GM19438 (cell line): Measurements from ENCODE around the gene WRNIP1.
"Not testable (repeated sequence)": the region's sequence is repeated elsewhere in the genome, so short reads cannot be mapped to it uniquely, and the experiment has no call there.

Source experiments
- ATAC-seq: cut with Tn5 transposase; IDR thresholded peaks from one replicate; pipeline ENCODE4 v1.9.1; 2021; ENCODE audit warnings: low read depth; ENCODE audit not compliant: unreplicated experiment

Gene WRNIP1

GRCh38 chr6:2760882-2761842, 4.0 kb upstream of the WRNIP1 start:
- ATAC-seq, result no peak

- ATAC-seq, result not testable (repeated sequence)
These were observed 2.3 kb upstream of the WRNIP1 start for GRCh38 chr6:2762868-2763267.

- ATAC-seq, result no peak
These were observed 1.8 kb upstream of the WRNIP1 start for GRCh38 chr6:2763345-2763841.

- no peak for ATAC-seq
These were observed 1.2 kb upstream of the WRNIP1 start for GRCh38 chr6:2763876-2764540.

- ATAC-seq, result peak; percentile 58
These were observed 505 bp upstream of the WRNIP1 start for GRCh38 chr6:2764610-2765165.

- peak; percentile 20 for ATAC-seq
These were observed 938 bp downstream of the WRNIP1 start for GRCh38 chr6:2765896-2766766.

- ATAC-seq, result no peak
These were observed 1.8 kb downstream of the WRNIP1 start for GRCh38 chr6:2766767-2767656.

- no peak for ATAC-seq
These were observed 2.7 kb downstream of the WRNIP1 start for GRCh38 chr6:2767657-2768524.

- ATAC-seq, result no peak
These were observed 3.5 kb downstream of the WRNIP1 start for GRCh38 chr6:2768696-2769095.

- ATAC-seq, result no peak
These were observed 5.0 kb downstream of the WRNIP1 start for GRCh38 chr6:2770171-2770570.

GRCh38 chr6:2771079-2771478, 5.9 kb downstream of the WRNIP1 start:
- no peak for ATAC-seq

- ATAC-seq, result no peak
These were observed 7.6 kb downstream of the WRNIP1 start for GRCh38 chr6:2772840-2773239.

GRCh38 chr6:2773449-2773848, 8.3 kb downstream of the WRNIP1 start:
- ATAC-seq, result no peak

- no peak for ATAC-seq
These were observed 9.8 kb downstream of the WRNIP1 start for GRCh38 chr6:2775003-2775402.

- ATAC-seq, result no peak
These were observed 12.1 kb downstream of the WRNIP1 start for GRCh38 chr6:2777249-2777648.

GRCh38 chr6:2780102-2780737, 15.0 kb downstream of the WRNIP1 start:
- no peak for ATAC-seq

- ATAC-seq, result no peak
These were observed 16.6 kb downstream of the WRNIP1 start for GRCh38 chr6:2781685-2782355.
